ENCODE data around the gene NFIA.

NFIA gene

DNA sequence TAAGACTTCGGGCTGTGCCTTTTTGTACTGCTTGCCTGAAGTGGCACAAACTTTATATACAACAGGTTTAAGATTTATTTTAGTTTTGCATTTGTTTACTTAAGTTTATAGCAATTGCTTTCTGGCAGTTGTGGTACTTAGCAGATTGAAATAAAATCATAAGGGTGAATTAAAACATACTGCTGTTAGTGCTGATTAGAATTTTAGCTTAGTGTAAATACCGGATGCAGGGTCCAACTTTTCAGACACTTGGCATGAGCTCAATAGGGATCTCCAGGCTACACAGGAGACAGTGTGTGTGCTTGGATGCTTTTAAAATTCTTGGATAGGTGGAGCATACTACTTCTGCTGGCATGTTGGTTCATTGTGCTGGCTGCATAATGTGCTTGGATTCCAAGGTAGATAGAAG lies 159.6 kb downstream of the NFIA start:
- H3K36me3 ChIP-seq (ENCODE audit: control insufficient read depth, insufficient read depth, low read length), result no peaks in the 10 kb centered on the region
- H3K4me3 ChIP-seq (ENCODE audit: low read depth, low read length), result no peak overlapping the region
- H3K9ac ChIP-seq (ENCODE audit: low read depth, low read length), result no peak overlapping the region
- no peaks in the 10 kb centered on the region for H3K27me3 ChIP-seq (ENCODE audit: control insufficient read depth, insufficient read depth, low read length)
- no peaks in the 10 kb centered on the region for H3K9me3 ChIP-seq (ENCODE audit: control insufficient read depth, insufficient read depth, low read length)
- H3K4me1 ChIP-seq (ENCODE audit: control insufficient read depth, insufficient read depth, low read length), result peaks cover 43% of the 10 kb centered on the region
- H3K27ac ChIP-seq (ENCODE audit: low read depth, low read length), result no peak overlapping the region

DNA sequence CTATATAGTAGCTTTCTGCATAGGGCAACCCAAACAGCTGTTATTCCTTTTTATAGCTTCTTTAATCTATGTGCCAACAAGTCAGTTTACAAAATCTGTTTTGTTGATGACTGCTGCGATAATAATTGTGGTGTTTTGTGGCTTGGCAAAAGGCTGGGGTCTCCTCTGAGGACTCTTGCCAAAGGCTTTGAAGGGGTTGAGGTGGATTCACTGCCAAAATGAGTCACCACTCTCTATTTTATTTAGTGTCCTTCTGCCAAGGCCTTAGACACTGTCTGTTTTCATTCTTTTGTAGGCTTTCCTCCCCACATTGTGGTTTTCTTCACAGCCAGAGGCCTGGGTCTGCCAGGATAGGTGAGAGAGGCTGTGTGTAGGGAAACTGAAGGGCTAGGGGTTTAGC lies 161.8 kb downstream of the NFIA start:
- Histone ChIP-seq H3K27me3 (ENCODE audit: control insufficient read depth, insufficient read depth, low read length) (no peaks in the 10 kb centered on the region), H3K27ac (ENCODE audit: low read depth, low read length) (no peak overlapping the region), H3K36me3 (ENCODE audit: control insufficient read depth, insufficient read depth, low read length) (no peaks in the 10 kb centered on the region), H3K9me3 (ENCODE audit: control insufficient read depth, insufficient read depth, low read length) (no peaks in the 10 kb centered on the region), H3K4me1 (ENCODE audit: control insufficient read depth, insufficient read depth, low read length) (peaks cover 39% of the 10 kb centered on the region), H3K9ac (ENCODE audit: low read depth, low read length) (no peak overlapping the region), H3K4me3 (ENCODE audit: low read depth, low read length) (no peak overlapping the region)

DNA sequence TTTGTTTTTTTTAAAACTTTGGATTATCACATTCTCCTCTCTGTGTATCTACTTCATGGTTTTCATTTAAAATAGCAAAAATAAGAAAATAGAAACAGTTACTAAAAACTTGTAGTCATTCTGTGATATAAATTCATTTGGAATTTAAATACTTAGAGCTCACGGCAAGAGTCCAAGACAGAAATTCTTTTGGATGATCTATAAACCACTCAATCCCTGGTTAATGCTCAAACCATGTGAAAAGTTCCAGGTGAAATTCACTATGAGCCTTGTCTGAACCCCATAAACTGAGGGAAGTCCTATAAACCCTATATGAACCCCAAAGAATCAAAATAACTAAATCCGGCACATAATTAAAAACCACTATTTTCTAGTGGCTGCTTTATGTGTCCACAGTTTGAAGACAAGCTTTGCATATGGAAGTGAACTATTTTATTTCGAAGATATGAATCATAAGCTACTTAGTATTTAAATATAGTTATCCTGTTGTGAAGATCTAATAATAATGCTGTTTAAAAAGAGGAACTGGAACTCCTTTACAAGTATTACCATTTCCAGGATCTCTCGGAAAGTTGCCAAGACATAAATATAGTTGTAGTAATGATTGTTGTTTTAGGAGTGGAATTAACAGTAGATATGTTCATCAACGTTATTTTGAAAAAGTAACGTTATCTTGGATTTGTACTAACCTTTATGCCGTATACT lies 163.5 kb downstream of the NFIA start:
- Histone ChIP-seq H3K9ac (ENCODE audit: low read depth, low read length) (no peak overlapping the region), H3K27me3 (ENCODE audit: control insufficient read depth, insufficient read depth, low read length) (no peaks in the 10 kb centered on the region), H3K9me3 (ENCODE audit: control insufficient read depth, insufficient read depth, low read length) (no peaks in the 10 kb centered on the region), H3K36me3 (ENCODE audit: control insufficient read depth, insufficient read depth, low read length) (no peaks in the 10 kb centered on the region), H3K4me3 (ENCODE audit: low read depth, low read length) (no peak overlapping the region), H3K27ac (ENCODE audit: low read depth, low read length) (no peak overlapping the region), H3K4me1 (ENCODE audit: control insufficient read depth, insufficient read depth, low read length) (peaks cover 43% of the 10 kb centered on the region)

GRCh38 chr1:61247051-61247825 lies 164.9 kb downstream of the NFIA start:
- Histone ChIP-seq H3K27me3 (ENCODE audit: control insufficient read depth, insufficient read depth, low read length) (no peaks in the 10 kb centered on the region), H3K4me3 (ENCODE audit: low read depth, low read length) (no peak overlapping the region), H3K9ac (ENCODE audit: low read depth, low read length) (no peak overlapping the region), H3K36me3 (ENCODE audit: control insufficient read depth, insufficient read depth, low read length) (no peaks in the 10 kb centered on the region), H3K27ac (ENCODE audit: low read depth, low read length) (no peak overlapping the region), H3K9me3 (ENCODE audit: control insufficient read depth, insufficient read depth, low read length) (no peaks in the 10 kb centered on the region), H3K4me1 (ENCODE audit: control insufficient read depth, insufficient read depth, low read length) (peaks cover 43% of the 10 kb centered on the region)

- no peaks in the 10 kb centered on the region for H3K9me3 ChIP-seq (ENCODE audit: control insufficient read depth, insufficient read depth, low read length)
- no peaks in the 10 kb centered on the region for H3K36me3 ChIP-seq (ENCODE audit: control insufficient read depth, insufficient read depth, low read length)
- peaks cover 43% of the 10 kb centered on the region for H3K4me1 ChIP-seq (ENCODE audit: control insufficient read depth, insufficient read depth, low read length)
- no peak overlapping the region for H3K4me3 ChIP-seq (ENCODE audit: low read depth, low read length)
- no peaks in the 10 kb centered on the region for H3K27me3 ChIP-seq (ENCODE audit: control insufficient read depth, insufficient read depth, low read length)
- peak overlapping the region; percentile 56 for H3K27ac ChIP-seq (ENCODE audit: low read depth, low read length)
- no peak overlapping the region for H3K9ac ChIP-seq (ENCODE audit: low read depth, low read length)
These were observed 165.8 kb downstream of the NFIA start for GRCh38 chr1:61247881-61248752.

GRCh38 chr1:61250933-61251332 lies 168.6 kb downstream of the NFIA start:
- Histone ChIP-seq H3K27ac (ENCODE audit: low read depth, low read length) (peak overlapping the region; percentile 59), H3K36me3 (ENCODE audit: control insufficient read depth, insufficient read depth, low read length) (no peaks in the 10 kb centered on the region), H3K9ac (ENCODE audit: low read depth, low read length) (no peak overlapping the region), H3K4me3 (ENCODE audit: low read depth, low read length) (no peak overlapping the region), H3K4me1 (ENCODE audit: control insufficient read depth, insufficient read depth, low read length) (peaks cover 39% of the 10 kb centered on the region), H3K9me3 (ENCODE audit: control insufficient read depth, insufficient read depth, low read length) (no peaks in the 10 kb centered on the region), H3K27me3 (ENCODE audit: control insufficient read depth, insufficient read depth, low read length) (no peaks in the 10 kb centered on the region)

DNA sequence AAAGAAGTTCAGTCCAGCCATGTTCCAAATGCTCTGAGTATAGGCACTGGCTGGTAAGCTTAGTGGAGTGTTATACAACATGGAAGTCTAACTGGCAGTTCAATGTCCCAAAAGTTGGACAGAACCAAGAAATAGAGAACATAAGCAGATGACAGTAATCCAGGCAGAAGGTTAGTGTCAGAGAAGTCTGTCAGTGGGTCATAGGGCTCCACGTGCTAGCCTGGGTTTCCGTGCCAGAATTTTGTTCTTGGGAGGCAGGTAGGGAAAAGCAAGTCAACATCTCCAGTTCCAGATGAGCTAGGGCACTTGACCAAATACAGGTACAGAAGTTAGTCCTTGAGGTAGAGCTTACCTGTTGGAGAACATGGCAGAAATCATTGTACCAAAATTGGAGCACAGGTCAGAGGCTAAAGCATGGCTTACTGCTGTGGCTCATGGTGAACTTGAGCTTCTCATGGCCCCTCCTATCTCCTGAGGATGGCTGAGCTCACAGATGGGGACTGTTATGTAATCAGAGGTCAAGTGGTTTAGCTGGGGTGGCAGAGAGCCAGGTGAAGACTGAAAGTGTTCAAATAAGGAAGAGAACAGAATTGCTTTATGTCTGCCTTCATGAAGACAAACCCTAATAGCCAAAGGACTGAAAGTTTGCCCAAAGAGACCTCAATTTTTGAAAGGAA lies 170.8 kb downstream of the NFIA start:
- Histone ChIP-seq H3K36me3 (ENCODE audit: control insufficient read depth, insufficient read depth, low read length) (no peaks in the 10 kb centered on the region), H3K27ac (ENCODE audit: low read depth, low read length) (no peak overlapping the region), H3K9ac (ENCODE audit: low read depth, low read length) (no peak overlapping the region), H3K9me3 (ENCODE audit: control insufficient read depth, insufficient read depth, low read length) (no peaks in the 10 kb centered on the region), H3K27me3 (ENCODE audit: control insufficient read depth, insufficient read depth, low read length) (no peaks in the 10 kb centered on the region), H3K4me1 (ENCODE audit: control insufficient read depth, insufficient read depth, low read length) (peaks cover 31% of the 10 kb centered on the region), H3K4me3 (ENCODE audit: low read depth, low read length) (no peak overlapping the region)

DNA sequence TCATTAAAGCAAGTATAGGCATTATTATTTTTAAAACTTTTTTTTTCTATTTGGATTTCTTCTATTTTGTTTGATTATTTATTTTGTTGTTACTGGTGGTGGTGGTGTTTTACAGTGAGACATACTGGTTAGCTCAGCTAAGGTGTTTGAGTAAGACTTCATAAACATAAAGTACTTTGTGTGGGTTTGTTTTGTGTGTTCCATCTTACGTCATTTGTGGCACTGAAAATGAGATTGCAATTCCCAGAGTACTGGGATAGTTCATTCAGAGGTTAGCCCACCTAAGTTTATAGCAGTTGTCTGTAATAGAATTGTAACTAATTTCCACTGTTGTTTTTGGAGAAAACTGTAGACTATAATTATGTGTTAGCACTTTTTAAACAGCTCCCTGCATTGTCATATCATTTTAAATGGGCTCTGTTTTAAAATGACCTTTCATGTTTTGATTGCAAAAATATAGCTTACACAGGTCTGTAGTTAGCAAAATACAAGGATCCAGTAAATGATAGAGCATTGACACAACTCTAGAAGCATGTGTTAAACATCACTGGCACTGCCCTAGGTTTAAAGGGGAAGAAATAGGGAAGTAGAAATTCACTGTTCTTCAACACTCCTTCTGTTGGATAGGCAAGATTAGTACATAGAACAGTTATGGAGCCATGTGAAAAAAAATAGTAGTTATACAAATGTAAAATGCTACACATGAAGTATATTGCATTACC lies 171.7 kb downstream of the NFIA start:
- H3K36me3 ChIP-seq (ENCODE audit: control insufficient read depth, insufficient read depth, low read length), result no peaks in the 10 kb centered on the region
- H3K27me3 ChIP-seq (ENCODE audit: control insufficient read depth, insufficient read depth, low read length), result no peaks in the 10 kb centered on the region
- no peaks in the 10 kb centered on the region for H3K9me3 ChIP-seq (ENCODE audit: control insufficient read depth, insufficient read depth, low read length)
- H3K4me3 ChIP-seq (ENCODE audit: low read depth, low read length), result no peak overlapping the region
- H3K4me1 ChIP-seq (ENCODE audit: control insufficient read depth, insufficient read depth, low read length), result peaks cover 22% of the 10 kb centered on the region
- no peak overlapping the region for H3K9ac ChIP-seq (ENCODE audit: low read depth, low read length)
- no peak overlapping the region for H3K27ac ChIP-seq (ENCODE audit: low read depth, low read length)

DNA sequence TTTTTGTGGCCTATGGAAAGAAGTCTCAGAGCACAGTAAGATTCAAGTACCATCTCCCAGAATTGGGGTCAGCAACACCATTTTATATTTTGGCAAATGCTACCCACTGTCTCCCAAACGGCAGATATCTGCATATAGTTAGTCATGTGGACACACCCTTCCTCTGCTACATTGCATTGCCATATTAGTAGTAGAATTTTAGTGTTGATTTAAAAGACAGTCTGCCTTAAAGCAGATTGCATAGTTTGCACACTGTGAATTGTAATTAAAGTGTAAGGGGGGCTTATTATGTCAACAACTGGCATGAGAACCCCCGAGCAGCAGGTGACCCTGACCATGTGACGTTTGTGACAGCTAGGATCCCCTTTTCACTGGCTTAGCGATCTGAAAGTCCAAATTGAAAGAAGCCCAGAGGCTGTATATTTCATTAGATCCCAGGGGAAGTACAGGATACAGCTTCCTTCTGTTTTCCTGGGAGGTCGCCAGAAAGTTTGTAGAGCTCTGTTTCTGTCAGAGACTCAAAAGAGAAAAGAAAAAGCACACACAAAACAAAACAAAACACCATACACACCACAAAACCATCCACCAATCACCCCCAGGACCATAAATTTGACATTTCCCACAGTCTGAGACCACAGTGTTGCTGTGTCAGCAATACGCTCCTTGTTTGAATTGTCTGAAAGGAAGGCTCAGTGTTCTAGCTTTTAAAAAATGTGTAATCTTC lies 172.4 kb downstream of the NFIA start:
- H3K27me3 ChIP-seq (ENCODE audit: control insufficient read depth, insufficient read depth, low read length), result no peaks in the 10 kb centered on the region
- H3K9me3 ChIP-seq (ENCODE audit: control insufficient read depth, insufficient read depth, low read length), result no peaks in the 10 kb centered on the region
- peaks cover 21% of the 10 kb centered on the region for H3K4me1 ChIP-seq (ENCODE audit: control insufficient read depth, insufficient read depth, low read length)
- H3K4me3 ChIP-seq (ENCODE audit: low read depth, low read length), result no peak overlapping the region
- no peaks in the 10 kb centered on the region for H3K36me3 ChIP-seq (ENCODE audit: control insufficient read depth, insufficient read depth, low read length)
- H3K9ac ChIP-seq (ENCODE audit: low read depth, low read length), result no peak overlapping the region
- no peak overlapping the region for H3K27ac ChIP-seq (ENCODE audit: low read depth, low read length)

DNA sequence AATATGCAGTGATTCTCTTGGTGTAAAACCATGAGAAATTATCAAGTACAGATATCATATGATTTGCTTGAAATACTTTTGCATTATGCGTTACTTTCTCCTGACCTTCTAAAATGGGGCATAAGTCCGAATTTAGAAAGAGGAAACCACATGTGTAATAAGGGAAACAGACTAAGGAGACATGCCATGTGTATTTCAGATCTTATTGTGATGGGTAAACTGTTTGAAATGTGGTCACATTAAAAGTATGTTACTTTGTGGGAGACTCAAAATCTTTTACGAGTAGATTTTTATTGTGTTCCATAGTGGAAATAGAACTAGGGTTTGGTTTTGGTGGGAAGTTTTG lies 173.0 kb downstream of the NFIA start:
- no peak overlapping the region for H3K9ac ChIP-seq (ENCODE audit: low read depth, low read length)
- H3K36me3 ChIP-seq (ENCODE audit: control insufficient read depth, insufficient read depth, low read length), result no peaks in the 10 kb centered on the region
- H3K9me3 ChIP-seq (ENCODE audit: control insufficient read depth, insufficient read depth, low read length), result no peaks in the 10 kb centered on the region
- H3K4me1 ChIP-seq (ENCODE audit: control insufficient read depth, insufficient read depth, low read length), result peaks cover 20% of the 10 kb centered on the region
- no peaks in the 10 kb centered on the region for H3K27me3 ChIP-seq (ENCODE audit: control insufficient read depth, insufficient read depth, low read length)
- H3K27ac ChIP-seq (ENCODE audit: low read depth, low read length), result no peak overlapping the region
- H3K4me3 ChIP-seq (ENCODE audit: low read depth, low read length), result no peak overlapping the region
